SK-N-SH (cell line): Measurements from ENCODE around the gene ZNF236. TPM values are rescaled to one million over a fixed set of nuclear protein-coding genes. Genes with fewer than 3 reads are reported as not detected.

Experiments used
- CTCF ChIA-PET: fragments of 300-600, 350-600 bp; formaldehyde crosslinking; extraction: SDS; loops from one replicate; lab custom pipeline; 2021; lab: Yijun Ruan, JAX
- POLR2A ChIA-PET: fragments of 350-600 bp; sonication (Branson Sonifier 250); formaldehyde crosslinking; extraction: SDS; loops from one replicate; lab custom pipeline; 2020; ENCODE audit warnings: antibody characterized with exemption, inconsistent platforms; lab: Yijun Ruan, JAX
- DNase-seq: peaks from one replicate; pipeline ENCODE4 v3.0.0; 2012
- H2AFZ ChIP-seq: fragments of 200-600 bp; sonication (generic); 2 replicates; pipeline ENCODE4 v1.8.1; 2016; ENCODE audit warnings: antibody characterized with exemption, mild to moderate bottlenecking, low read depth
- H3F3A ChIP-seq: fragments of 200-600 bp; sonication (generic); replicated peaks from 2 replicates; pipeline ENCODE3; 2016; ENCODE audit warnings: antibody characterized with exemption, mild to moderate bottlenecking; ENCODE audit not compliant: insufficient read depth
- H3K27ac ChIP-seq, 2 experiments: fragments of 200-500 bp in 1 of 2; fragments of 200-600 bp in 1 of 2; sonication (Bioruptor generic) in 1 of 2; sonication (generic), shearing (Covaris generic) in 1 of 2; 2 replicates each; pipeline versions ENCODE4 v1.5.1 to v1.6.1; 2014 to 2016; ENCODE audit warnings: low read depth in 2 of 2, inconsistent platforms in 1 of 2, low read length in 1 of 2, mild to moderate bottlenecking in 1 of 2, mixed read lengths in 1 of 2
- H3K27me3 ChIP-seq: fragments of 200-600 bp; sonication (generic), shearing (Covaris generic); 2 replicates; pipeline ENCODE4 v1.6.1; 2016; ENCODE audit warnings: mixed run types; ENCODE audit not compliant: insufficient read depth
- H3K36me3 ChIP-seq, 2 experiments: fragments of 200-500 bp in 1 of 2; fragments of 200-600 bp in 1 of 2; sonication (Bioruptor generic) in 1 of 2; sonication (generic) in 1 of 2; replicated peaks in 1 of 2; 2 replicates each; pipeline versions ENCODE3 to v1.5.1; 2014 to 2016; ENCODE audit warnings: low read length in 1 of 2, mild to moderate bottlenecking in 1 of 2; ENCODE audit not compliant: insufficient read depth in 2 of 2, control insufficient read depth in 1 of 2
- H3K4me1 ChIP-seq, 2 experiments: fragments of 200-500 bp in 1 of 2; fragments of 200-600 bp in 1 of 2; sonication (Bioruptor generic) in 1 of 2; sonication (generic), shearing (Covaris generic) in 1 of 2; 2 replicates each; pipeline versions ENCODE4 v1.5.1 to v1.6.1; 2014 to 2016; ENCODE audit warnings: low read depth in 1 of 2, low read length in 1 of 2, mixed run types in 1 of 2; ENCODE audit not compliant: insufficient read depth in 2 of 2, control insufficient read depth in 1 of 2
- H3K4me2 ChIP-seq: fragments of 200-600 bp; sonication (generic), shearing (Covaris generic); 2 replicates; pipeline ENCODE4 v1.6.1; 2017; ENCODE audit warnings: mixed run types
- H3K4me3 ChIP-seq, 2 experiments: fragments of 200-500 bp in 1 of 2; fragments of 200-600 bp in 1 of 2; sonication (Bioruptor generic) in 1 of 2; sonication (generic), shearing (Covaris generic) in 1 of 2; 2 replicates each; pipeline versions ENCODE4 v1.5.1 to v1.8.1; 2014 to 2016; ENCODE audit warnings: low read depth in 2 of 2, inconsistent platforms in 1 of 2, low read length in 1 of 2, mild to moderate bottlenecking in 1 of 2, mixed read lengths in 1 of 2, moderate library complexity in 1 of 2
- H3K79me2 ChIP-seq: fragments of 200-600 bp; sonication (generic); 2 replicates; pipeline ENCODE4 v1.8.1; 2017; ENCODE audit warnings: mild to moderate bottlenecking; ENCODE audit not compliant: insufficient read depth
- H3K9ac ChIP-seq: fragments of 200-600 bp; sonication (generic); 2 replicates; pipeline ENCODE4 v1.6.1; 2017; ENCODE audit warnings: mixed run types
- H3K9me2 ChIP-seq: fragments of 200-600 bp; sonication (generic); 2 replicates; pipeline ENCODE4 v1.6.1; 2017; ENCODE audit warnings: mixed run types
- H3K9me3 ChIP-seq: fragments of 200-600 bp; sonication (generic); 2 replicates; pipeline ENCODE4 v1.6.1; 2017; ENCODE audit warnings: mixed run types, mild to moderate bottlenecking, moderate library complexity
- H4K20me1 ChIP-seq: fragments of 200-600 bp; sonication (generic); 2 replicates; pipeline ENCODE4 v1.6.1; 2017; ENCODE audit warnings: mild to moderate bottlenecking, mixed run types; ENCODE audit not compliant: insufficient read depth
- CHD2 ChIP-seq: fragments of 150-350 bp; IDR thresholded peaks from 2 replicates; pipeline ENCODE4 v1.6.1; 2018; ENCODE audit warnings: low read length; ENCODE audit not compliant: partially characterized antibody
- CTCF ChIP-seq: fragments of 200-600 bp; sonication (generic); IDR thresholded peaks from 2 replicates; pipeline ENCODE4 v1.6.1; 2017; ENCODE audit warnings: antibody characterized with exemption, mild to moderate bottlenecking, moderate library complexity
- EZH2phosphoT487 ChIP-seq: fragments of 200-600 bp; sonication (generic); IDR thresholded peaks from 2 replicates; pipeline ENCODE4 v1.6.1; 2017; ENCODE audit warnings: low read depth, mixed run types, mild to moderate bottlenecking, antibody characterized with exemption, moderate library complexity, borderline replicate concordance
- FOSL2 ChIP-seq: IDR thresholded peaks from 2 replicates; pipeline ENCODE4 v1.4.0; 2012; ENCODE audit warnings: low read depth, mild to moderate bottlenecking, moderate library complexity, borderline replicate concordance
- FOXM1 ChIP-seq: IDR thresholded peaks from 2 replicates; pipeline ENCODE4 v1.4.0; 2012; ENCODE audit warnings: low read depth, mild to moderate bottlenecking
- GABPA ChIP-seq: IDR thresholded peaks from 2 replicates; pipeline ENCODE4 v1.4.0; 2012; ENCODE audit warnings: low read depth, mild to moderate bottlenecking
- IRF3 ChIP-seq: fragments of 150-350 bp; IDR thresholded peaks from 2 replicates; pipeline ENCODE4 v1.6.1; 2016; ENCODE audit warnings: mild to moderate bottlenecking, low read depth, low read length
- MEF2A ChIP-seq: IDR thresholded peaks from 2 replicates; pipeline ENCODE4 v1.4.0; 2012; ENCODE audit warnings: low read depth, borderline replicate concordance
- MXI1 ChIP-seq: IDR thresholded peaks from 2 replicates; pipeline ENCODE4 v1.6.1; 2012; ENCODE audit warnings: mild to moderate bottlenecking, low read depth, low read length, improper control_type of control experiment
- POLR2AphosphoS5 ChIP-seq: IDR thresholded peaks from 2 replicates; pipeline ENCODE4 v1.6.1; 2012; ENCODE audit warnings: low read depth, low read length
- RAD21 ChIP-seq: IDR thresholded peaks from 2 replicates; pipeline ENCODE4 v1.6.1; 2012; ENCODE audit warnings: mild to moderate bottlenecking, low read length
- RCOR1 ChIP-seq: fragments of 150-350 bp; IDR thresholded peaks from 2 replicates; pipeline ENCODE4 v1.6.1; 2017; ENCODE audit warnings: antibody characterized with exemption, low read length
- SIN3A ChIP-seq: IDR thresholded peaks from 2 replicates; pipeline ENCODE4 v1.6.1; 2012; ENCODE audit warnings: low read depth, mild to moderate bottlenecking, low read length, moderate library complexity, borderline replicate concordance
- SMC3 ChIP-seq: IDR thresholded peaks from 2 replicates; pipeline ENCODE4 v1.6.1; 2012; ENCODE audit warnings: low read depth, low read length, improper control_type of control experiment
- WGBS: methylation state at CpG from one replicate; pipeline ENCODE4 v1.1.6; 2017; ENCODE audit warnings: low lambda C conversion rate; 5-methylcytosine and 5-hydroxymethylcytosine counted together
- polyA plus RNA-seq, 3 experiments: library from polyadenylated mRNA; depleted of rRNA; stranded (reverse); fragments of >200 nt; gene quantifications; 2 replicates each; pipeline ENCODE4 v1.2.3, GENCODE V29; 2012

ZNF236 gene
- polyA plus RNA-seq, 1 of the 3 experiments (the other 2 are of a cell fraction): 4.2 TPM

- DNase-seq: no peak
- H3K27me3 ChIP-seq: no peaks in the 10 kb centered on the region
- no peaks in the 10 kb centered on the region for H3K4me1 ChIP-seq
- no peaks in the 10 kb centered on the region; the same call in 1 of the 2 replicates for H3K9me3 ChIP-seq
- H3K9me2 ChIP-seq: no peaks in the 10 kb centered on the region
- no peaks in the 10 kb centered on the region for H4K20me1 ChIP-seq
- no peak overlapping the region for H3K4me2 ChIP-seq
- no peaks in the 10 kb centered on the region for H3F3A ChIP-seq
- ChIA-PET POLR2A (no interaction called here), CTCF (interaction anchor here (1.2 to 11.8 kb wide), 2 partner anchors 8 to 128 kb away, joined by 3 to 90 read pairs; no protein-coding TSS in a partner anchor)
- H3K9ac ChIP-seq: no peak overlapping the region
- TF ChIP-seq SMC3 (no peak), RCOR1 (no peak), EZH2phosphoT487 (no peak), FOSL2 (no peak), POLR2AphosphoS5 (no peak), SIN3A (no peak), MEF2A (no peak), FOXM1 (no peak)
- no peak overlapping the region for H3K27ac ChIP-seq
- H2AFZ ChIP-seq: no peak overlapping the region
- 78% methylated on average over 4 of the region's 4 CpGs for WGBS
- no peak overlapping the region for H3K4me3 ChIP-seq
- H3K36me3 ChIP-seq: no peaks in the 10 kb centered on the region
- H3K79me2 ChIP-seq: no peaks in the 10 kb centered on the region
Observed at GRCh38 chr18:76794326-76794725, 28.0 kb upstream of the ZNF236 start.

GRCh38 chr18:76801567-76802505 lies 20.5 kb upstream of the ZNF236 start:
- Histone ChIP-seq H3F3A (peaks cover 5% of the 10 kb centered on the region), H2AFZ (peak overlapping the region; percentile 91; the same call in 1 of the 2 replicates), H3K27ac (no peak overlapping the region), H3K4me1 (peaks cover 0 to 7% of the 10 kb centered on the region in 2 experiments; a peak in 2 of 4 replicates), H3K9ac (no peak overlapping the region), H3K9me3 (no peaks in the 10 kb centered on the region; the same call in 1 of the 2 replicates), H3K27me3 (no peaks in the 10 kb centered on the region), H3K36me3 (no peaks in the 10 kb centered on the region), H3K79me2 (no peaks in the 10 kb centered on the region), H3K9me2 (no peaks in the 10 kb centered on the region), H3K4me3 (peak overlapping the region; percentile 39 to 58), H4K20me1 (no peaks in the 10 kb centered on the region), H3K4me2 (peak overlapping the region; percentile 80)
- ChIA-PET POLR2A (interaction anchor here (0.5 to 1.5 kb wide), 2 partner anchors 9 to 14 kb away, joined by 3 to 5 read pairs; no protein-coding TSS in a partner anchor), CTCF (interaction anchor here (0.6 to 4.2 kb wide), 26 partner anchors 12 to 409 kb away, joined by 3 to 90 read pairs (median 7); partner anchors contain the start of gene ZNF236)
- DNase-seq: peak; percentile 91
- WGBS: 24% methylated on average over 41 of the region's 61 CpGs
- TF ChIP-seq IRF3 (no peak), RAD21 (peak; percentile 70), CTCF (peak; percentile 84), GABPA (no peak), RCOR1 (0 out of 2 replicates have a peak, but pooled peaks have one; percentile 33), SMC3 (peak; percentile 48), MXI1 (peak; percentile 36; the same call in 1 of the 2 replicates), CHD2 (no peak)
